T-helper 17 cell (primary cell): ENCODE data around the gene SDK1. TPM values are rescaled to one million over a fixed set of nuclear protein-coding genes. Genes with fewer than 3 reads are reported as not detected.
"Not testable (repeated sequence)": the region's sequence is repeated elsewhere in the genome, so short reads cannot be mapped to it uniquely, and the experiment has no call there.

Experiments used
- ATAC-seq: fragments of 150-1000 bp; cut with Tn5 transposase; 2 replicates; pipeline ENCODE4 v1.10.0; 2021; ENCODE audit warnings: mild to moderate bottlenecking, moderate library complexity
- DNase-seq, 3 donors: peaks; one replicate each; pipeline versions ENCODE4 v3.0.0 to v3.0.0-alpha.2; 2020 to 2021
- H3K9me3 ChIP-seq: one replicate; pipeline ENCODE4 v1.7.0; 2013; ENCODE audit warnings: low read length, mild to moderate bottlenecking; ENCODE audit not compliant: control insufficient read depth, poor library complexity, severe bottlenecking
- H3K27ac Mint-ChIP-seq: one replicate; pipeline ENCODE4 v1.8.0; 2022; ENCODE audit warnings: mild to moderate bottlenecking, moderate library complexity, mixed read lengths
- H3K27me3 Mint-ChIP-seq: one replicate; pipeline ENCODE4 v1.8.0; 2022; ENCODE audit warnings: mixed read lengths
- H3K36me3 Mint-ChIP-seq: one replicate; pipeline ENCODE4 v1.8.0; 2022; ENCODE audit warnings: low read depth, mixed read lengths
- H3K4me1 Mint-ChIP-seq: one replicate; pipeline ENCODE4 v1.8.0; 2022; ENCODE audit warnings: mild to moderate bottlenecking, mixed read lengths
- H3K4me3 Mint-ChIP-seq: one replicate; pipeline ENCODE4 v1.8.0; 2022; ENCODE audit warnings: mild to moderate bottlenecking, moderate library complexity, mixed read lengths
- total RNA-seq, 4 donors: library from RNA in 2 of 4; stranded (reverse) in 2 of 4; gene quantifications; one replicate each; pipeline ENCODE4 v1.2.3 and lab custom pipeline; 2022 to 2026

The SDK1 gene
- total RNA-seq, 2 donors from 2014 or later, result 0.12 to 0.13 TPM

DNA sequence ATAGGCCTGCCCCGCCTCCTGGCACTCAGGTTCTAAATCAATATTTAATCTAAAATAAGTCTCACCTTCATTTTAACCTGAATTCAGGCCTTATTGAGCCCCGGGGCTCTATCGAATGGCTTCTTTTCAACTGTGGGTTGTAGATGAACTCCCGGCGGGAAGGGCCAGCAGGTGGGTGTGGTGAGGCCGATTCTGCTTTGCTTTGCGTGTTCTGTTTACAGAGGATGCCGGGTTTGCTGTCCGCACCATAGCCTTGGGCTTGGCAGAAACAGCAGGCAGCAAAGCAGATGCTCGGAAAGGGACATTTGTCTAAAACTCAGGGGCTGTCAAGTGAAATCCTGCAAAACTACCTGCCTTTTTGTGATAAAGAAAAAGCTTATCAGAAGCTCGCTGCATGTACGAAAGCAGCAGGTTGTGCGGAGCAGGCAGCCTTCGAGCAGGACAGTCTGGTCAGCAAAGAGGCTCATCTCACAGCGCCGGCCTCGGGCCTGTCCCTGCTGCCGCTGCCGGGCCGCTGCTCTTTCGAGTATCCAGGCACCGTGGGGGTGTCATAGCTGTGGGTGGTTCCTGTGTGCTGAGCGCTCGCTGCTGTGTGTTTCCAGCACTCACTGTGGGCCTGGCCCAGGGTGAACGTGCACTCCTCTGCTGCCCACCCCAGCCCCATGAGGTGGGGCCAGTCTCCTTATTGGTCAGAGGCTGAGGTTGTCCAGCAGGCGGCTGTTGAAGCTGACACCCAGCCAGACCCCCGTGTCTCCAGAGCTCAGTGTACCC lies 946.2 kb downstream of the SDK1 start:
- Mint-ChIP-seq H3K4me1 (no peaks in the 10 kb centered on the region), H3K4me3 (no peak overlapping the region), H3K27ac (no peak overlapping the region), H3K36me3 (no peaks in the 10 kb centered on the region), H3K27me3 (no peaks in the 10 kb centered on the region)
- DNase-seq, result no peak
- no peak for ATAC-seq
- no peaks in the 10 kb centered on the region for H3K9me3 ChIP-seq

DNA sequence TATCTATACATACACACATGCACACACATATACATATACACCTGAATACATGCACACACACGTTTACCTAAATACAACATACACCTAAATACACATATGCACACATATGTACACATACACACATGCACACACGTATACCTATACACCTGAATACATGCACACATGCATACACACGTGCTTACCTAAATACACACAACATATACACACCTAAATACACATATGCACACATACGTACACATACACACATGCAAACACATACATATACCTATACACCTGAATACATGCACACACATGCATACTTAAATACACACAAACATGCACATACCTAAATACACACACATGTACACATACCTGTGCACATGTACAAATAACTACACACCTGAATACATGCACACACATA lies 947.2 kb downstream of the SDK1 start:
- no peak overlapping the region for H3K27ac Mint-ChIP-seq

DNA sequence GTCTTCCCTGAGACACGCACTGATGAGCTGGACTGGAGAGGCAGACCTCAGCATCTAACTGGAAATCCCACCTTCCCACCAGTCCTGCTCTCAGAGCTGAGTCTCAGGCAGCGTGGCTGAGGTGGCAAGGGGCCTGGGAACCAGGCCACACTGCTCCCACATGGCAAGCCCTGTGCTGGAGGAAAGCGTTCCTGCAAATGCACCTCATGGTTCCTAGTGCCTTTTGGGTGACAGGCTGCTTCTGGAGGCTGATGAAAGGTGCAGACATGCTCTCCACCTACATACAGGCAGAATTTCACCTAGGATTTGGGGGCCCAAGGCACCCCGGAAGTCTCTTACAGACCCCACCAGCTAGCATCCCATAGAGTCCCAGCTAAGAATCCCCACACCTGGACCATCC lies 948.2 kb downstream of the SDK1 start:
- Mint-ChIP-seq H3K4me3 (no peak overlapping the region), H3K27me3 (no peaks in the 10 kb centered on the region), H3K27ac (no peak overlapping the region), H3K36me3 (no peaks in the 10 kb centered on the region), H3K4me1 (no peaks in the 10 kb centered on the region)
- H3K9me3 ChIP-seq, result no peaks in the 10 kb centered on the region
- DNase-seq (no peak), ATAC-seq (no peak)

More for the DNA sequence above, 947.2 kb downstream of the SDK1 start:
- no peaks in the 10 kb centered on the region for H3K27me3 Mint-ChIP-seq
- no peak overlapping the region for H3K4me3 Mint-ChIP-seq
- DNase-seq, result no peak
- no peak for ATAC-seq
- H3K4me1 Mint-ChIP-seq, result no peaks in the 10 kb centered on the region
- no peaks in the 10 kb centered on the region for H3K36me3 Mint-ChIP-seq
- no peaks in the 10 kb centered on the region for H3K9me3 ChIP-seq

DNA sequence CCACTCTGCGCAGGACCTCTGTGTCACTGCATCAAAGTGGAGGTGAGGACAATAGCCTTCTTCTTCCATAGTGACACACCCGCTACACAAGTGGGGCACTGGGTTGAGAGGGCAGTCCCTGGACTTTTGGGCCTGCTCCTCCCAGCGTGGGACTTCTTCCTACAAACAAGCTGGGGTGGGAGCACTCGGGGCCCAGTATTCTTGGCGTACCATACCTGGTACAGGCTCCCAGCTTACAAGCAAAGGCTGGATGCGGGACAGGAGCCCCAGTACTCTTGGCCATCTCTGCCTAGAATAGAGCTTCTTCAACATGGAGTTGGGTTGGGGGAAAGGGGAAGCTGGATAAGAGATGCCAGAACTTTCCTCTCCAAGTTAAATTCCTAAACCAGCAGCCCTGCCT lies 954.3 kb downstream of the SDK1 start:
- H3K9me3 ChIP-seq, result no peaks in the 10 kb centered on the region
- Mint-ChIP-seq H3K4me3 (no peak overlapping the region), H3K27ac (no peak overlapping the region), H3K27me3 (peaks cover 14% of the 10 kb centered on the region), H3K36me3 (no peaks in the 10 kb centered on the region), H3K4me1 (no peaks in the 10 kb centered on the region)
- no peak for DNase-seq
- ATAC-seq, result no peak

DNA sequence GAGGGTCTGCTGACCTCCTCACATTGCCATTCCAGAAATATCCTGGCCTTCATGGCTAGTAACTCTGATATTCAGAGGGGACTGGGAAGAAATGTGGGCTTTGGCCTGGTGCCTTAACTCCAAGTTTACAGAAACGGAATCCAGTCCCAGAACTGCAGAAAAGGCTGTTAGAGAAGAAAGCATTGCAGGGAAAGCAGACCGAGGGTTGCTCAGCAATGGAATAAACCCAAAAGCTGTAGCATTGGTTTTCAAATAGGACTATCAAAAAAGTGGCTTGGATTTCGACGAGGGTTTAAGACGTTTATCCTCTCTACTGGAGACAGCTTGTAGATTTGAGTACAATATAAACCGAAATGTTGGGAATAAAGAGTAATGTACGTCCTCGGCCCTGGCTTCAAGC lies 955.2 kb downstream of the SDK1 start:
- H3K4me1 Mint-ChIP-seq, result no peaks in the 10 kb centered on the region
- no peak for ATAC-seq
- no peaks in the 10 kb centered on the region for H3K9me3 ChIP-seq
- H3K27me3 Mint-ChIP-seq, result peaks cover 14% of the 10 kb centered on the region
- no peaks in the 10 kb centered on the region for H3K36me3 Mint-ChIP-seq
- DNase-seq, result no peak
- H3K4me3 Mint-ChIP-seq, result no peak overlapping the region
- H3K27ac Mint-ChIP-seq, result no peak overlapping the region

DNA sequence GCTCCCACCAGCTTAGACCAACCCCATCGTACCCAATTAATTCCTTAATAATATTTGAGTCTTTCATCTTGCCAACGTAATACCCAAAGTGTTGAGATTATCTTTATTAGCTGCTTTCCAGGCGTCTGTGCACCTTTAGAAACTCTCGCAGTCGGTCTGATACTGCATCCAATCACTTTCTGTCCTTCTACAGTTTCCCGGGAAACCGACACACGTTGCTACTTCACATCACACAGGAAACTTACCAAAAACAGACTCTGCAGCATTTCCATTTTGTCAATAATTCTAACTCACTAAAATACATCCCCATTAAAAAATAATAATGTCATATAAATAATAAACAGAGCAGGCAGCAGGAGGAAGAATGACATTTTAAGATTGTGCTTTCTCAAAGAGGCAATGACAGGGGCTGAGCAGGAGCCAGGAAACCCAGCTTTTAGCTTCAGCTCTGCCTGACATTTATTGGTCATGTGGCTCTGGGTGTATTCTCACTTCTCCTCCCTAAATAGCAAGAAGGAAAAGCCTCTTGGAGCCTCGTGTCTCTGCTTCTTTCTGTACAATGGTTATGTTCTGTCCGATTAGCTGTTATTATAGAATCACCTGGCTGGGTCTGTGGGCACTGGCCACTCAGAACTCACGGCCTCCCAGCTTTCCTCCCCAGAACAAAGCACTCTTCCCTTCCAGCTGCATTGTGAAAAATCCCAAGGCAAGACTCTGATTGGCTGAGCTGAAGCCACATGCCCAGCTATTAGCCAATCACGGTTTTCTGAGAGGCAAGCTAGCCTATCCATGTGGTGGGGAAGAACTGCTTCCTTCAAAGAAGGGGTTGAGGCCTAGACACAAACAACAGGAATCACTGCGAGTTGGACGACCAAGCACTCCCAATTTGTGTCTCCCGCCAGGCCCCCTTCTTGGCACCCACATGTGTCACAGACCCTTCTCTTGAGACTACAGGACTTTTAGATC lies 956.4 kb downstream of the SDK1 start:
- ATAC-seq (no peak), DNase-seq (no peak)
- Mint-ChIP-seq H3K36me3 (no peaks in the 10 kb centered on the region), H3K27me3 (peaks cover 14% of the 10 kb centered on the region), H3K4me1 (no peaks in the 10 kb centered on the region), H3K27ac (no peak overlapping the region), H3K4me3 (no peak overlapping the region)
- H3K9me3 ChIP-seq, result no peaks in the 10 kb centered on the region

DNA sequence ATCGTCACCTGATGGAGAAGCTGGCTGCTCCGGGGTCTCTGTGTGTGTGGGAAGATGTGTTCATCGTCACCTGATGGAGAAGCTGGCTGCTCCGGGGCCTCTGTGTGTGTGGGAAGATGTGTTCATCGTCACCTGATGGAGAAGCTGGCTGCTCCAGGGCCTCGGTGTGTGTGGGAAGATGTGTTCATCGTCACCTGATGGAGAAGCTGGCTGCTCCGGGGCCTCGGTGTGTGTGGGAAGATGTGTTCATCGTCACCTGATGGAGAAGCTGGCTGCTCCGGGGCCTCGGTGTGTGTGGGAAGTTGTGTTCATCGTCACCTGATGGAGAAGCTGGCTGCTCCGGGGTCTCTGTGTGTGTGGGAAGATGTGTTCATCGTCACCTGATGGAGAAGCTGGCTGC lies 959.1 kb downstream of the SDK1 start:
- H3K27ac Mint-ChIP-seq, DNase-seq, H3K36me3 Mint-ChIP-seq, H3K4me3 Mint-ChIP-seq, ATAC-seq, H3K9me3 ChIP-seq, H3K4me1 Mint-ChIP-seq: not testable (repeated sequence)
- peaks cover 14% of the 10 kb centered on the region for H3K27me3 Mint-ChIP-seq

DNA sequence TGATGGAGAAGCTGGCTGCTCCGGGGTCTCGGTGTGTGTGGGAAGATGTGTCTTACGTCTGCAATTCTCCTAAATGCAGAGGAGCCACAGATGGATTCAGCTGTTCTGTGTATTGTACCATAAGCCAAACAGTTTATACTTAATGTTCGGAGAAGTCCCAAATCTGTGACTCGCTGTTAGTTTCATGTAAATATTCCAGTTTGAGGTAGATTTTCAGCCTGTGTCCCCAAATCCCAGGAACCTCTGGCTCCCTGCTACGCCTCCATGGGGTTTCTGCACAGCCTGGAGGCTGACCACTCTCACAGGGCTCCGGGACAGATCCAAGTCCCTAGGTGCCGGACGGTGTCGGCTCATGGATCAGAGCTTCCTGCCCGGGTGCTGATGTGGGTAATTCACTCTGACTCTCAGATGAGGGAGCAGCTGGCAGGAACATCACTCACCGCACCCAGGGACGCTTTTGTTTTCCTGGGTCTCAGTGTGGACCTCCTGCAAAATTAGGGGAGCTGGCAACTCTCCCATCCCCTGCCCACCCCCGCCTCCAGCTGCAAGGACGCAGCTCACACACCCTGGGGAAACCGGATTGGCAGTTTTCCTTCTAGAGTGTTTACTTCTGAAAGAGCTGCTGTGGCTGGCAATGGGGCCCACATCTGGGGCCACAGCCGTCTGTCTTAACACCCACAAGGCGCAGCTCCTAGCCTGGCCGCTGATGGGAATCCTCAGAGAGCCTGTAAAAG lies 960.0 kb downstream of the SDK1 start:
- Mint-ChIP-seq H3K4me3 (no peak overlapping the region), H3K4me1 (no peaks in the 10 kb centered on the region), H3K36me3 (no peaks in the 10 kb centered on the region), H3K27me3 (peaks cover 14% of the 10 kb centered on the region), H3K27ac (no peak overlapping the region)
- DNase-seq (no peak), ATAC-seq (no peak)
- no peaks in the 10 kb centered on the region for H3K9me3 ChIP-seq

DNA sequence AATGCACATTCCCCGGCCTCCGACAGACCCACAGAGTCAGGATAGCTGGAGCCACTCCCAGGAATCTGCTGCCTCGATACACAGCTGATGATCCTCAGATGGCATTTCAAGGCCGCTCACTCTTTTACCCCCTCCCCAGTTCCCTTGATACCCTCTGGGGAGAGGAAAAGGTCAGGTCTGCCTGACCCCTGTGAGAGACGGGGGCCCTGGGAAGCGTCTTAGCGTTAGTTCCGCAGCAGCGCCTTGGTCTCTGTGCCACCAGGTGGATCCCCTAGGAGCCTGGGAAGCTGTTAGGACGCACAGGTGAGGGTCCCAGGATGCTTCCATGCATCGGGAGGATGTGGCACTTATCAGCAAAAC lies 960.5 kb downstream of the SDK1 start:
- H3K4me3 Mint-ChIP-seq, result no peak overlapping the region
- H3K27ac Mint-ChIP-seq, result no peak overlapping the region
- DNase-seq, result no peak
- no peaks in the 10 kb centered on the region for H3K36me3 Mint-ChIP-seq
- H3K27me3 Mint-ChIP-seq, result peaks cover 14% of the 10 kb centered on the region
- H3K4me1 Mint-ChIP-seq, result no peaks in the 10 kb centered on the region
- no peaks in the 10 kb centered on the region for H3K9me3 ChIP-seq
- ATAC-seq, result no peak

DNA sequence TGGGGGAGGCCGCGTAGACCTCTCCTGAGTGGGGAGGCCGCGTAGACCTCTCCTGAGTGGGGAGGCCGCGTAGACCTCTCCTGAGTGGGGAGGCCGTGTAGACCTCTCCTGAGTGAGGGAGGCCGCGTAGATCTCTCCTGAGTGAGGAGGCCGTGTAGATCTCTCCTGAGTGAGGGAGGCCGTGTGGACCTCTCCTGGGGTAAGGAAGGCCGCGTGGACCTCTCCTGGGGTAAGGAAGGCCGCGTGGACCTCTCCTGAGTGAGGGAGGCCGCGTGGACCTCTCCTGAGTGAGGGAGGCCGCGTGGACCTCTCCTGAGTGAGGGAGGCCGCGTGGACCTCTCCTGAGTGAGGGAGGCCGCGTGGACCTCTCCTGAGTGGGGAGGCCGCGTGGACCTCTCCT lies 963.2 kb downstream of the SDK1 start:
- not testable (repeated sequence) for ATAC-seq, H3K27me3 Mint-ChIP-seq

DNA sequence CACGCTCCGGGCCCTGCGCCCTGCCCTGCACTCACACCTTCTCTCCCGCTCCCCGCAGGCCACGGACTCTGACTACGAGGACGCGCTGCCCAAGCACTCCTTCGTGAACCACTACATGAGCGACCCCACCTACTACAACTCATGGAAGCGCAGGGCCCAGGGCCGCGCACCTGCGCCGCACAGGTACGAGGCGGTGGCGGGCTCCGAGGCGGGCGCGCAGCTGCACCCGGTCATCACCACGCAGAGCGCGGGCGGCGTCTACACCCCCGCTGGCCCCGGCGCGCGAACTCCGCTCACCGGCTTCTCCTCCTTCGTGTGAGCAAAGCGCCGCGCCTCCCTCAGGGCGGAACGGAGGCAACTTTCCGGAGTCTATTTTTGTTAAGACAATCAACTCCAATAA lies 964.0 kb downstream of the SDK1 start:
- no peak for ATAC-seq
- no peaks in the 10 kb centered on the region for H3K4me1 Mint-ChIP-seq
- no peaks in the 10 kb centered on the region for H3K9me3 ChIP-seq
- no peak overlapping the region for H3K27ac Mint-ChIP-seq
- no peak overlapping the region for H3K4me3 Mint-ChIP-seq
- no peak for DNase-seq
- H3K36me3 Mint-ChIP-seq, result no peaks in the 10 kb centered on the region
- H3K27me3 Mint-ChIP-seq, result no peaks in the 10 kb centered on the region

More for the DNA sequence above, 963.2 kb downstream of the SDK1 start:
- not testable (repeated sequence) for H3K36me3 Mint-ChIP-seq, DNase-seq, H3K9me3 ChIP-seq, H3K4me1 Mint-ChIP-seq, H3K4me3 Mint-ChIP-seq, H3K27ac Mint-ChIP-seq

DNA sequence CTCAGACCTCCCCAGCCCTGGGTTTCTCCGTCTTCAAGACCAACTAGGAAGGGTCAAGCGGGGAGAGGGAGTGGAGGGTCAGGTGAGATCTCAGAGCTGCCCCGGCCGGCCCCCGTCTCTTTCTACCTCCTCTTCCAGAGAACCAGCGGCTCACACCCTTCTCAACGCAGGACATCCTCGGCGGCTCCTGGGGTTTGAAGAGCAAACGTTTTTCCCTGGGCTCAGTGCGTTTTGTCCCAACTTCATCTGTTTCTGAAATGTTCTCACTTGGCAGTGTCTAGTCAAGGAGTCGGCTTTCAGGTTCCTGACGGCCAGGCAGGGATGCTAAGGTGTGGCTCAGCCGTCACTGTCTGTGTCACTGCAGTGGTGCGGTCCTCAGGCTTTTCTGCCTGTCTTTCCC lies 964.6 kb downstream of the SDK1 start:
- Mint-ChIP-seq H3K27ac (no peak overlapping the region), H3K4me1 (no peaks in the 10 kb centered on the region), H3K36me3 (no peaks in the 10 kb centered on the region), H3K27me3 (no peaks in the 10 kb centered on the region), H3K4me3 (no peak overlapping the region)
- no peak for DNase-seq
- no peaks in the 10 kb centered on the region for H3K9me3 ChIP-seq
- no peak for ATAC-seq
